Vagina (tissue), 2 donors: ENCODE measurements around the gene ANAPC1.

ENCODE experiments used
- CTCF ChIP-seq, 3 experiments: fragments of 450-650 bp in 2 of 3; fragments of 200-600 bp in 1 of 3; sonication (generic) in 1 of 3; IDR thresholded peaks; one replicate each; pipeline ENCODE4 v1.5.1; 2017 to 2019; ENCODE audit warnings: antibody characterized with exemption in 3 of 3, mild to moderate bottlenecking in 2 of 3, moderate library complexity in 2 of 3
- POLR2A ChIP-seq, 2 donors: fragments of 450-650 bp; IDR thresholded peaks; one replicate each; pipeline ENCODE4 v1.6.1; 2017; ENCODE audit warnings: antibody characterized with exemption in 2 of 2, mild to moderate bottlenecking in 2 of 2, moderate library complexity in 2 of 2

DNA sequence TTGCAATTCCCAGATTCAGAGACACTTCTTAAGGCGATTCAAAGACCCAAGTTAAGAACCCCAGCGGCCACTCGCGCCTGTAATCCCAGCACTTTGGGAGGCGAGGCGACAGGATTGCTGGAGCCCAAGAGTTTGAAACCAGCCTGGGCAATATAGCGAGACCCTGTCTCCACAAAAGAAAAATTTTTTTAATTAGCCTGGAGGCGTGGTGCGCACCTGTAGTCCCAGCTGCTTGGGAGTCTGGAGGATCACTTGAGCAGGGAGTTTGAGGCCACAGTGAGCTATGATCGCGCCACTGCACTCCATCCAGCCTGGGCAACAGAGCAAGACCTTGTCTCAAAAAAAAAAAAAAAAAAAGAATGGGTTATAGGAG lies 585 bp upstream of the ANAPC1 start:
- TF ChIP-seq CTCF (IDR thresholded peaks at IDR 0.05) (no peak), POLR2A (IDR thresholded peaks at IDR 0.05) (no peak)
